Breast epithelium (tissue), 3 donors: ENCODE data around the gene CBR3.
"Not testable (repeated sequence)": the region's sequence is repeated elsewhere in the genome, so short reads cannot be mapped to it uniquely, and the experiment has no call there.

Experiments used
- POLR2A ChIP-seq: fragments of 450-650 bp; IDR thresholded peaks from one replicate; pipeline ENCODE4 v1.6.1; 2016; ENCODE audit warnings: antibody characterized with exemption, mild to moderate bottlenecking, moderate library complexity
- POLR2AphosphoS5 ChIP-seq, 3 donors: sonication (generic); formaldehyde crosslinking; IDR thresholded peaks; one replicate each; pipeline ENCODE4 v1.6.1; 2017; ENCODE audit warnings: antibody characterized with exemption in 3 of 3
- TF ChIP-seq, protein P1 (sequence below), 3 donors: fragments of 450-650 bp; IDR thresholded peaks; one replicate each; pipeline ENCODE4 v1.5.1; 2016 to 2017; ENCODE audit warnings: antibody characterized with exemption in 3 of 3, mild to moderate bottlenecking in 3 of 3, moderate library complexity in 3 of 3

DNA sequence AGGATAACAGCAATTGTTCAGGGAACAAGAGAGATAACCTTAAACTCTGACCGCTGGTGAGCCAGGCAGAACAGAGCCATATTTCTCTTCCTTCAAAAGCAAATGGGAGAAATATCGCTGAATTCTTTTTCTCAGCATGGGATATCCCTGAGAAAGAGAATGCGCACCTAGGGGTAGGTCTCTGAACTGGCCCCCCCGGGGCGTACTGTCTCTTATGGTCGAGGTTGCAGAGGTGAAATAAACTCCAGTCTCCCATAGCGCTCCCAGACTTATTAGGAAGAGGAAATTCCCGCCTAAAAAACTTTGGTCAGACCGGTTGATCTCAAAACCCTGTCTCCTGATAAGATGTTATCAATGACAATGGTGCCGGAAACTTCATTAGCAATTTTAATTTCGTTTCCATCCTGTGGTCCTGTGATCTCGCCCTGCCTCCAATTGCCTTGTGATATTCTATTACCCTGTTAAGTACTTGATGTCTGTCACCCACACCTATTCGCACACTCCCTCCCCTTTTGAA is 35.1 kb upstream of the CBR3 start:
- TF ChIP-seq, protein P1, sequence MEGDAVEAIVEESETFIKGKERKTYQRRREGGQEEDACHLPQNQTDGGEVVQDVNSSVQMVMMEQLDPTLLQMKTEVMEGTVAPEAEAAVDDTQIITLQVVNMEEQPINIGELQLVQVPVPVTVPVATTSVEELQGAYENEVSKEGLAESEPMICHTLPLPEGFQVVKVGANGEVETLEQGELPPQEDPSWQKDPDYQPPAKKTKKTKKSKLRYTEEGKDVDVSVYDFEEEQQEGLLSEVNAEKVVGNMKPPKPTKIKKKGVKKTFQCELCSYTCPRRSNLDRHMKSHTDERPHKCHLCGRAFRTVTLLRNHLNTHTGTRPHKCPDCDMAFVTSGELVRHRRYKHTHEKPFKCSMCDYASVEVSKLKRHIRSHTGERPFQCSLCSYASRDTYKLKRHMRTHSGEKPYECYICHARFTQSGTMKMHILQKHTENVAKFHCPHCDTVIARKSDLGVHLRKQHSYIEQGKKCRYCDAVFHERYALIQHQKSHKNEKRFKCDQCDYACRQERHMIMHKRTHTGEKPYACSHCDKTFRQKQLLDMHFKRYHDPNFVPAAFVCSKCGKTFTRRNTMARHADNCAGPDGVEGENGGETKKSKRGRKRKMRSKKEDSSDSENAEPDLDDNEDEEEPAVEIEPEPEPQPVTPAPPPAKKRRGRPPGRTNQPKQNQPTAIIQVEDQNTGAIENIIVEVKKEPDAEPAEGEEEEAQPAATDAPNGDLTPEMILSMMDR (IDR thresholded peaks at IDR 0.05): not testable (repeated sequence)
- TF ChIP-seq POLR2AphosphoS5 (IDR thresholded peaks at IDR 0.05); POLR2A: not testable (repeated sequence)
